ENCODE results near the gene OSBPL6. TPM values are rescaled to one million over a fixed set of nuclear protein-coding genes. Genes with fewer than 3 reads are reported as not detected.

Gene OSBPL6
- total RNA-seq, 2 donors from 2014 or later: 0.95 to 4.6 TPM

- no peak overlapping the region for H3K4me3 ChIP-seq
Measured at GRCh38 chr2:178325268-178325667, 131.0 kb downstream of the OSBPL6 start.

GRCh38 chr2:178327516-178327915, 133.2 kb downstream of the OSBPL6 start:
- no peaks in the 10 kb centered on the region for H3K4me1 ChIP-seq (ENCODE audit: control insufficient read depth in 1 of 2, low read depth in 2 of 2)
- no peak for TF ChIP-seq CTCF (IDR thresholded peaks at IDR 0.05)
- no peak overlapping the region for H3K4me3 ChIP-seq
- no peak overlapping the region for H3K27ac ChIP-seq
- ATAC-seq (ENCODE audit: insufficient number of reproducible peaks, low FRiP score, low read depth) (no peak), DNase-seq (ENCODE audit: low spot score) (no peak)
- H3K9me3 ChIP-seq: no peaks in the 10 kb centered on the region
- H3K27me3 ChIP-seq (replicated peaks; ENCODE audit: insufficient read depth): no peaks in the 10 kb centered on the region
- H3K36me3 ChIP-seq: no peaks in the 10 kb centered on the region

More at GRCh38 chr2:178325268-178325667, 131.0 kb downstream of the OSBPL6 start:
- DNase-seq (ENCODE audit: low spot score) (no peak), ATAC-seq (ENCODE audit: insufficient number of reproducible peaks, low FRiP score, low read depth) (no peak)
- Histone ChIP-seq H3K27ac (no peak overlapping the region), H3K4me1 (ENCODE audit: control insufficient read depth in 1 of 2, low read depth in 2 of 2) (no peaks in the 10 kb centered on the region), H3K36me3 (no peaks in the 10 kb centered on the region), H3K27me3 (replicated peaks; ENCODE audit: insufficient read depth) (no peaks in the 10 kb centered on the region), H3K9me3 (no peaks in the 10 kb centered on the region)
- no peak for TF ChIP-seq CTCF (IDR thresholded peaks at IDR 0.05)

- TF ChIP-seq CTCF (IDR thresholded peaks at IDR 0.05): no peak
- ATAC-seq (ENCODE audit: insufficient number of reproducible peaks, low FRiP score, low read depth): no peak
Measured at GRCh38 chr2:178328037-178328436, 133.7 kb downstream of the OSBPL6 start.

GRCh38 chr2:178330175-178331017, 136.1 kb downstream of the OSBPL6 start:
- H3K4me3 ChIP-seq: no peak overlapping the region
- no peaks in the 10 kb centered on the region for H3K4me1 ChIP-seq (ENCODE audit: control insufficient read depth in 1 of 2, low read depth in 2 of 2)
- H3K27me3 ChIP-seq (replicated peaks; ENCODE audit: insufficient read depth): no peaks in the 10 kb centered on the region
- DNase-seq (ENCODE audit: low spot score) (no peak), ATAC-seq (ENCODE audit: insufficient number of reproducible peaks, low FRiP score, low read depth) (no peak)
- TF ChIP-seq CTCF (IDR thresholded peaks at IDR 0.05): no peak
- H3K27ac ChIP-seq: no peak overlapping the region
- no peaks in the 10 kb centered on the region for H3K36me3 ChIP-seq
- no peaks in the 10 kb centered on the region for H3K9me3 ChIP-seq

More at GRCh38 chr2:178328037-178328436, 133.7 kb downstream of the OSBPL6 start:
- no peak for DNase-seq (ENCODE audit: low spot score)
- no peaks in the 10 kb centered on the region for H3K9me3 ChIP-seq
- no peak overlapping the region for H3K4me3 ChIP-seq
- H3K27ac ChIP-seq: no peak overlapping the region
- no peaks in the 10 kb centered on the region for H3K27me3 ChIP-seq (replicated peaks; ENCODE audit: insufficient read depth)
- H3K36me3 ChIP-seq: no peaks in the 10 kb centered on the region
- H3K4me1 ChIP-seq (ENCODE audit: control insufficient read depth in 1 of 2, low read depth in 2 of 2): no peaks in the 10 kb centered on the region

GRCh38 chr2:178331474-178332432, 137.4 kb downstream of the OSBPL6 start:
- Histone ChIP-seq H3K9me3 (no peaks in the 10 kb centered on the region), H3K27me3 (replicated peaks; ENCODE audit: insufficient read depth) (no peaks in the 10 kb centered on the region), H3K36me3 (no peaks in the 10 kb centered on the region), H3K4me3 (no peak overlapping the region), H3K27ac (no peak overlapping the region), H3K4me1 (ENCODE audit: control insufficient read depth in 1 of 2, low read depth in 2 of 2) (no peaks in the 10 kb centered on the region)
- TF ChIP-seq CTCF (IDR thresholded peaks at IDR 0.05): no peak
- DNase-seq (ENCODE audit: low spot score): no peak
- ATAC-seq (ENCODE audit: insufficient number of reproducible peaks, low FRiP score, low read depth): no peak

All from thoracic aorta (tissue), 2 donors.